HEK293 (cell line): ENCODE measurements around the gene UBR4.
"Not testable (repeated sequence)": the region's sequence is repeated elsewhere in the genome, so short reads cannot be mapped to it uniquely, and the experiment has no call there.

Experiments used
- CTCF ChIA-PET: fragments of 350-600 bp; formaldehyde crosslinking; extraction: SDS; loops from one replicate; lab custom pipeline; 2021; ENCODE audit warnings: antibody characterized with exemption; lab: Yijun Ruan, JAX
- POLR2A ChIA-PET: fragments of 300-600 bp; formaldehyde crosslinking; extraction: SDS; loops from one replicate; lab custom pipeline; 2020; ENCODE audit warnings: antibody characterized with exemption, inconsistent platforms; lab: Yijun Ruan, JAX
- H3K27ac ChIP-seq: fragments of 200-500 bp; sonication (Bioruptor generic); 2 replicates; pipeline ENCODE4 v1.5.1; 2014; ENCODE audit warnings: low read depth, low read length, control low read depth, inconsistent platforms; ENCODE audit errors: extremely low read depth
- H3K36me3 ChIP-seq, 2 experiments: fragments of 200-500 bp in 1 of 2; sonication (Bioruptor generic) in 1 of 2; 1 replicate in 1 of 2; 2 replicates in 1 of 2; pipeline ENCODE4 v1.5.1; 2014 to 2017; ENCODE audit warnings: inconsistent platforms in 2 of 2, low read length in 2 of 2; ENCODE audit not compliant: control insufficient read depth in 2 of 2, insufficient read depth in 1 of 2
- H3K4me1 ChIP-seq: fragments of 200-500 bp; sonication (Bioruptor generic); 2 replicates; pipeline ENCODE4 v1.5.1; 2014; ENCODE audit warnings: mild to moderate bottlenecking, low read length, inconsistent platforms; ENCODE audit not compliant: control insufficient read depth, insufficient read depth
- H3K4me3 ChIP-seq: 2 replicates; pipeline ENCODE4 v1.5.1; 2011; ENCODE audit warnings: low read depth, mild to moderate bottlenecking, control low read depth, low read length, moderate library complexity
- H3K9me3 ChIP-seq: fragments of 200-500 bp; sonication (Bioruptor generic); 2 replicates; pipeline ENCODE4 v1.5.1; 2014; ENCODE audit warnings: low read depth, low read length, inconsistent platforms; ENCODE audit not compliant: control insufficient read depth, insufficient read depth
- BCL11B ChIP-seq: fragments of 450-650 bp; formaldehyde crosslinking; IDR thresholded peaks from 2 replicates; pipeline ENCODE4 v1.5.1; 2016; ENCODE audit warnings: low read depth, missing biosample characterization, missing genetic modification characterization
- HOXC10 ChIP-seq: sonication (generic); formaldehyde crosslinking; IDR thresholded peaks from 2 replicates; pipeline ENCODE4 v1.8.1; 2023; ENCODE audit warnings: mild to moderate bottlenecking, missing genetic modification reagents
- RBAK ChIP-seq: fragments of 450-650 bp; formaldehyde crosslinking; IDR thresholded peaks from 2 replicates; pipeline ENCODE4 v1.5.1; 2016; ENCODE audit warnings: missing biosample characterization, missing genetic modification characterization
- YY2 ChIP-seq: fragments of 450-650 bp; formaldehyde crosslinking; IDR thresholded peaks from 2 replicates; pipeline ENCODE4 v1.5.1; 2016; ENCODE audit warnings: missing biosample characterization, missing genetic modification characterization
- ZBTB6 ChIP-seq: fragments of 450-650 bp; formaldehyde crosslinking; IDR thresholded peaks from 2 replicates; pipeline ENCODE4 v1.5.1; 2017; ENCODE audit warnings: missing biosample characterization, missing genetic modification characterization
- ZFP69B ChIP-seq: fragments of 450-650 bp; formaldehyde crosslinking; IDR thresholded peaks from 2 replicates; pipeline ENCODE4 v1.5.1; 2016; ENCODE audit warnings: missing biosample characterization, missing genetic modification characterization
- ZNF114 ChIP-seq: fragments of 450-650 bp; formaldehyde crosslinking; IDR thresholded peaks from 2 replicates; pipeline ENCODE4 v1.5.0; 2017; ENCODE audit warnings: missing biosample characterization, missing genetic modification characterization
- ZNF121 ChIP-seq: fragments of 450-650 bp; formaldehyde crosslinking; IDR thresholded peaks from 2 replicates; pipeline ENCODE4 v1.5.1; 2016; ENCODE audit warnings: missing biosample characterization, missing genetic modification characterization
- ZNF146 ChIP-seq: fragments of 450-650 bp; formaldehyde crosslinking; IDR thresholded peaks from 2 replicates; pipeline ENCODE4 v1.5.1; 2016; ENCODE audit warnings: missing biosample characterization, missing genetic modification characterization
- ZNF223 ChIP-seq: fragments of 450-650 bp; formaldehyde crosslinking; IDR thresholded peaks from 2 replicates; pipeline ENCODE4 v1.5.1; 2016; ENCODE audit warnings: missing biosample characterization, missing genetic modification characterization
- ZNF521 ChIP-seq: fragments of 450-650 bp; formaldehyde crosslinking; IDR thresholded peaks from 2 replicates; pipeline ENCODE4 v1.5.1; 2017; ENCODE audit warnings: missing biosample characterization, mild to moderate bottlenecking, missing genetic modification characterization
- ZNF561 ChIP-seq: fragments of 450-650 bp; IDR thresholded peaks from 2 replicates; pipeline ENCODE4 v1.5.1; 2018; ENCODE audit warnings: missing biosample characterization, missing genetic modification characterization, borderline replicate concordance
- ZNF580 ChIP-seq: fragments of 450-650 bp; formaldehyde crosslinking; IDR thresholded peaks from 2 replicates; pipeline ENCODE4 v1.5.1; 2016; ENCODE audit warnings: missing biosample characterization, missing genetic modification characterization
- ZNF707 ChIP-seq: fragments of 450-650 bp; formaldehyde crosslinking; IDR thresholded peaks from 2 replicates; pipeline ENCODE4 v1.5.1; 2016; ENCODE audit warnings: missing biosample characterization, missing genetic modification characterization
- TF ChIP-seq, protein P1 (sequence below): fragments of 450-650 bp; formaldehyde crosslinking; IDR thresholded peaks from 2 replicates; pipeline ENCODE4 v1.5.1; 2016; ENCODE audit warnings: missing biosample characterization, missing genetic modification characterization
- TF ChIP-seq, protein P2 (sequence below): fragments of 450-650 bp; formaldehyde crosslinking; IDR thresholded peaks from 2 replicates; pipeline ENCODE4 v1.5.1; 2017; ENCODE audit warnings: missing biosample characterization, missing genetic modification characterization
- TF ChIP-seq, protein P3 (sequence below): fragments of 450-650 bp; formaldehyde crosslinking; IDR thresholded peaks from 2 replicates; pipeline ENCODE4 v1.5.1; 2017; ENCODE audit warnings: missing biosample characterization, missing genetic modification characterization
- TF ChIP-seq, protein P4 (sequence below): fragments of 450-650 bp; formaldehyde crosslinking; conservative IDR thresholded peaks from 2 replicates; pipeline ENCODE4 v1.5.1; 2016; ENCODE audit warnings: low read depth, missing biosample characterization, missing genetic modification characterization

UBR4 gene

DNA sequence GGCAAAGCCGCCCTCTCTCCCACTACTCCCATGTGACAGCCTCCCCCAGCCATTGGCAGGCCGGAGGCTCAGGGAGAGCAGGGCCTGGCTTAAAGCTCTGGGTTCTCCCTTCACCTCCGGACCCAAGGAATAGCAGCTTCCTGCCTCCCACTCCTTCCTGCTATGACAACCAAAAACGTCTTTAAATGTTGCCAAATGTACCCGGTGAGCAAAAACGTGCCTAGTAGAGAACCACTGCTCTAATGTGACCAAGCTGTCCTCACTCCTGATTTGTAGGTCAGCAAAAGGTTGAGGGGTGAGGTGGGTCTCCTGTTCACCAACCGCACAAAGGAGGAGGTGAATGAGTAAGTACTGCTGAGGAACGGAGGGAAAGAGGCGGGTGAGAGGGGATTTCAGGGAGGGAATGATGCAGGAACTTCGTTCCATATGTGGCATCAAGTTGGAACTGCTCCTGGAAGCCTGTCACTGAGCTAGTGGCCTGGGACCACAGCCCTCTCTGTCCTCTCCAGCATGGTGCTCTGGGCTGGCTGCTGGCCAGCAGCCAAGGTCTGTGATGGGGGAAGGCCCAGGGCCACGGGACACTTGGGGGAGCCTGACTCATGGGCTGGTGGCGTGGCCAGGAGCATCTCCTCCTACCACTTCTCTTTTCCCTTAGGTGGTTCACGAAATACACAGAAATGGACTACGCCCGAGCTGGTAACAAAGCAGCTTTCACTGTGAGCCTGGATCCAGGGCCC is 47.3 kb upstream of the UBR4 start:
- Histone ChIP-seq H3K4me3 (no peak overlapping the region), H3K9me3 (no peaks in the 10 kb centered on the region), H3K27ac (no peak overlapping the region), H3K4me1 (no peaks in the 10 kb centered on the region), H3K36me3 (peaks cover 6 to 84% of the 10 kb centered on the region in 2 experiments; a peak in 2 of 3 replicates)
- POLR2A ChIA-PET = no interaction called here
- CTCF ChIA-PET = interaction anchor here (0.6 to 1.0 kb wide), 3 partner anchors 16 to 153 kb away, joined by 3 to 4 read pairs (median 3); no protein-coding TSS in a partner anchor
- TF ChIP-seq ZNF521 (tag by site-specific recombination) = no peak
- TF ChIP-seq ZNF707 (tag by site-specific recombination) = no peak
- no peak for TF ChIP-seq YY2

- H3K4me3 ChIP-seq, H3K27ac ChIP-seq, H3K4me1 ChIP-seq, H3K9me3 ChIP-seq, POLR2A ChIA-PET: not testable (repeated sequence)
- CTCF ChIA-PET = interaction anchor here (0.6 to 1.0 kb wide), 3 partner anchors 46 to 185 kb away, joined by 3 read pairs; no protein-coding TSS in a partner anchor
- peaks cover 6 to 80% of the 10 kb centered on the region in 2 experiments; a peak in 2 of 3 replicates for H3K36me3 ChIP-seq
These were observed 46.2 kb upstream of the UBR4 start for GRCh38 chr1:19256301-19256700.

DNA sequence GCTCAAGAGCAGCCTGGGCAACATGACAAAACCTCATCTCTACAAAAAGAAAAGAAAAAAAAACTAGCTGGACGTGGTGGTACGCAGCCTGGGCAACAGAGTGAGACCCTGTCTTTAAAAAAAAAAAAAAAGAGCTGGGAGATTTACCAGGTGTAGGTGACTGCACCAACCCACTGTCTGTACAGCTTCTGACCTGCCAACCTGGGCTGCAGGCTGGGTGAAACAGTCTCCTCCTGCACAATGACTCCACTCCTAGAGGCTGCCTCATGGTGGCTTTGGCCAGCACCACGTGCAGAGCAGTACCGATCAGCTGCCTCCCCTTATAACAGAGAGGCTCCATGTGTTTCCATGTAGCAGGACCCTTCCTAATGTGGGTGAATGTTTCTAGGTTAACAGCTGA is 45.2 kb upstream of the UBR4 start:
- Histone ChIP-seq H3K27ac (no peak overlapping the region), H3K4me3 (no peak overlapping the region), H3K9me3 (no peaks in the 10 kb centered on the region), H3K36me3 (peaks cover 6 to 72% of the 10 kb centered on the region in 2 experiments; a peak in 2 of 3 replicates), H3K4me1 (no peaks in the 10 kb centered on the region)
- POLR2A ChIA-PET = interaction anchor here (1.0 kb wide), 1 partner anchor 38 kb away, joined by 3 read pairs; no protein-coding TSS in a partner anchor
- CTCF ChIA-PET = no interaction called here
- no peak for TF ChIP-seq ZFP69B (tag by site-specific recombination)
- TF ChIP-seq ZNF114 (tag by site-specific recombination) = no peak
- no peak for TF ChIP-seq ZNF561
- no peak for TF ChIP-seq ZNF580 (tag by site-specific recombination)
- no peak for TF ChIP-seq ZNF121
- TF ChIP-seq, protein P1, sequence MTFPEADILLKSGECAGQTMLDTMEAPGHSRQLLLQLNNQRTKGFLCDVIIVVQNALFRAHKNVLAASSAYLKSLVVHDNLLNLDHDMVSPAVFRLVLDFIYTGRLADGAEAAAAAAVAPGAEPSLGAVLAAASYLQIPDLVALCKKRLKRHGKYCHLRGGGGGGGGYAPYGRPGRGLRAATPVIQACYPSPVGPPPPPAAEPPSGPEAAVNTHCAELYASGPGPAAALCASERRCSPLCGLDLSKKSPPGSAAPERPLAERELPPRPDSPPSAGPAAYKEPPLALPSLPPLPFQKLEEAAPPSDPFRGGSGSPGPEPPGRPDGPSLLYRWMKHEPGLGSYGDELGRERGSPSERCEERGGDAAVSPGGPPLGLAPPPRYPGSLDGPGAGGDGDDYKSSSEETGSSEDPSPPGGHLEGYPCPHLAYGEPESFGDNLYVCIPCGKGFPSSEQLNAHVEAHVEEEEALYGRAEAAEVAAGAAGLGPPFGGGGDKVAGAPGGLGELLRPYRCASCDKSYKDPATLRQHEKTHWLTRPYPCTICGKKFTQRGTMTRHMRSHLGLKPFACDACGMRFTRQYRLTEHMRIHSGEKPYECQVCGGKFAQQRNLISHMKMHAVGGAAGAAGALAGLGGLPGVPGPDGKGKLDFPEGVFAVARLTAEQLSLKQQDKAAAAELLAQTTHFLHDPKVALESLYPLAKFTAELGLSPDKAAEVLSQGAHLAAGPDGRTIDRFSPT = no peak
- TF ChIP-seq, protein P2, sequence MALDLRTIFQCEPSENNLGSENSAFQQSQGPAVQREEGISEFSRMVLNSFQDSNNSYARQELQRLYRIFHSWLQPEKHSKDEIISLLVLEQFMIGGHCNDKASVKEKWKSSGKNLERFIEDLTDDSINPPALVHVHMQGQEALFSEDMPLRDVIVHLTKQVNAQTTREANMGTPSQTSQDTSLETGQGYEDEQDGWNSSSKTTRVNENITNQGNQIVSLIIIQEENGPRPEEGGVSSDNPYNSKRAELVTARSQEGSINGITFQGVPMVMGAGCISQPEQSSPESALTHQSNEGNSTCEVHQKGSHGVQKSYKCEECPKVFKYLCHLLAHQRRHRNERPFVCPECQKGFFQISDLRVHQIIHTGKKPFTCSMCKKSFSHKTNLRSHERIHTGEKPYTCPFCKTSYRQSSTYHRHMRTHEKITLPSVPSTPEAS (tag by site-specific recombination) = no peak
- TF ChIP-seq, protein P3, sequence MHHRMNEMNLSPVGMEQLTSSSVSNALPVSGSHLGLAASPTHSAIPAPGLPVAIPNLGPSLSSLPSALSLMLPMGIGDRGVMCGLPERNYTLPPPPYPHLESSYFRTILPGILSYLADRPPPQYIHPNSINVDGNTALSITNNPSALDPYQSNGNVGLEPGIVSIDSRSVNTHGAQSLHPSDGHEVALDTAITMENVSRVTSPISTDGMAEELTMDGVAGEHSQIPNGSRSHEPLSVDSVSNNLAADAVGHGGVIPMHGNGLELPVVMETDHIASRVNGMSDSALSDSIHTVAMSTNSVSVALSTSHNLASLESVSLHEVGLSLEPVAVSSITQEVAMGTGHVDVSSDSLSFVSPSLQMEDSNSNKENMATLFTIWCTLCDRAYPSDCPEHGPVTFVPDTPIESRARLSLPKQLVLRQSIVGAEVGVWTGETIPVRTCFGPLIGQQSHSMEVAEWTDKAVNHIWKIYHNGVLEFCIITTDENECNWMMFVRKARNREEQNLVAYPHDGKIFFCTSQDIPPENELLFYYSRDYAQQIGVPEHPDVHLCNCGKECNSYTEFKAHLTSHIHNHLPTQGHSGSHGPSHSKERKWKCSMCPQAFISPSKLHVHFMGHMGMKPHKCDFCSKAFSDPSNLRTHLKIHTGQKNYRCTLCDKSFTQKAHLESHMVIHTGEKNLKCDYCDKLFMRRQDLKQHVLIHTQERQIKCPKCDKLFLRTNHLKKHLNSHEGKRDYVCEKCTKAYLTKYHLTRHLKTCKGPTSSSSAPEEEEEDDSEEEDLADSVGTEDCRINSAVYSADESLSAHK (tag by site-specific recombination) = no peak
- TF ChIP-seq RBAK = no peak
- TF ChIP-seq ZBTB6 (tag by site-specific recombination) = no peak
- no peak for TF ChIP-seq BCL11B
- no peak for TF ChIP-seq ZNF223 (tag by site-specific recombination)
- TF ChIP-seq HOXC10 (CRISPR knock-in tag) = no peak
- TF ChIP-seq, protein P4, sequence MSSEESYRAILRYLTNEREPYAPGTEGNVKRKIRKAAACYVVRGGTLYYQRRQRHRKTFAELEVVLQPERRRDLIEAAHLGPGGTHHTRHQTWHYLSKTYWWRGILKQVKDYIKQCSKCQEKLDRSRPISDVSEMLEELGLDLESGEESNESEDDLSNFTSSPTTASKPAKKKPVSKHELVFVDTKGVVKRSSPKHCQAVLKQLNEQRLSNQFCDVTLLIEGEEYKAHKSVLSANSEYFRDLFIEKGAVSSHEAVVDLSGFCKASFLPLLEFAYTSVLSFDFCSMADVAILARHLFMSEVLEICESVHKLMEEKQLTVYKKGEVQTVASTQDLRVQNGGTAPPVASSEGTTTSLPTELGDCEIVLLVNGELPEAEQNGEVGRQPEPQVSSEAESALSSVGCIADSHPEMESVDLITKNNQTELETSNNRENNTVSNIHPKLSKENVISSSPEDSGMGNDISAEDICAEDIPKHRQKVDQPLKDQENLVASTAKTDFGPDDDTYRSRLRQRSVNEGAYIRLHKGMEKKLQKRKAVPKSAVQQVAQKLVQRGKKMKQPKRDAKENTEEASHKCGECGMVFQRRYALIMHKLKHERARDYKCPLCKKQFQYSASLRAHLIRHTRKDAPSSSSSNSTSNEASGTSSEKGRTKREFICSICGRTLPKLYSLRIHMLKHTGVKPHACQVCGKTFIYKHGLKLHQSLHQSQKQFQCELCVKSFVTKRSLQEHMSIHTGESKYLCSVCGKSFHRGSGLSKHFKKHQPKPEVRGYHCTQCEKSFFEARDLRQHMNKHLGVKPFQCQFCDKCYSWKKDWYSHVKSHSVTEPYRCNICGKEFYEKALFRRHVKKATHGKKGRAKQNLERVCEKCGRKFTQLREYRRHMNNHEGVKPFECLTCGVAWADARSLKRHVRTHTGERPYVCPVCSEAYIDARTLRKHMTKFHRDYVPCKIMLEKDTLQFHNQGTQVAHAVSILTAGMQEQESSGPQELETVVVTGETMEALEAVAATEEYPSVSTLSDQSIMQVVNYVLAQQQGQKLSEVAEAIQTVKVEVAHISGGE = no peak
- TF ChIP-seq ZNF146 = no peak
